GM12801 (cell line): ENCODE results near the gene LRTM1.

Source experiments
- TF ChIP-seq, protein P1 (sequence below): IDR thresholded peaks from one replicate; pipeline ENCODE4 v1.5.1; 2011; ENCODE audit warnings: control low read depth; ENCODE audit not compliant: insufficient read length; ENCODE audit errors: extremely low read depth

LRTM1 gene

DNA sequence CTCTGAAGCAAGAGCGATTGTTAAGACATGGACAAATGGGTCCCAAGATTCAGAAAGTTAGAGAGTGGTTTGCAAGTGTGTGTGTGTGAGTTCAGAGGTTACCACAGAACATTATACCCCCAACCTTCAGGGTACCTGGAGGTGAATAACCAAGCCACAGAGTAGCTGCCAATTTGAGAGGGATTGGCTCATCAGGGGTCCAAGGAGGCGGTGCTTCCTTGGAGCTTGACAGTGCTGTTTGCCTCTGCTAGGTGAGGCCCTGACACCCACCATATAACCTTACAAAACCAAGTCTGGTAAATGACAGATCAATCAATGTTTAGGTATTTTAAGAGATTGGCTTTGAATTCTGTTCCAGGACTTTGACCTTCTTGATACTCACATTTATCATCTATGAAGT is 35.7 kb downstream of the LRTM1 start:
- TF ChIP-seq, protein P1, sequence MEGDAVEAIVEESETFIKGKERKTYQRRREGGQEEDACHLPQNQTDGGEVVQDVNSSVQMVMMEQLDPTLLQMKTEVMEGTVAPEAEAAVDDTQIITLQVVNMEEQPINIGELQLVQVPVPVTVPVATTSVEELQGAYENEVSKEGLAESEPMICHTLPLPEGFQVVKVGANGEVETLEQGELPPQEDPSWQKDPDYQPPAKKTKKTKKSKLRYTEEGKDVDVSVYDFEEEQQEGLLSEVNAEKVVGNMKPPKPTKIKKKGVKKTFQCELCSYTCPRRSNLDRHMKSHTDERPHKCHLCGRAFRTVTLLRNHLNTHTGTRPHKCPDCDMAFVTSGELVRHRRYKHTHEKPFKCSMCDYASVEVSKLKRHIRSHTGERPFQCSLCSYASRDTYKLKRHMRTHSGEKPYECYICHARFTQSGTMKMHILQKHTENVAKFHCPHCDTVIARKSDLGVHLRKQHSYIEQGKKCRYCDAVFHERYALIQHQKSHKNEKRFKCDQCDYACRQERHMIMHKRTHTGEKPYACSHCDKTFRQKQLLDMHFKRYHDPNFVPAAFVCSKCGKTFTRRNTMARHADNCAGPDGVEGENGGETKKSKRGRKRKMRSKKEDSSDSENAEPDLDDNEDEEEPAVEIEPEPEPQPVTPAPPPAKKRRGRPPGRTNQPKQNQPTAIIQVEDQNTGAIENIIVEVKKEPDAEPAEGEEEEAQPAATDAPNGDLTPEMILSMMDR = no peak

DNA sequence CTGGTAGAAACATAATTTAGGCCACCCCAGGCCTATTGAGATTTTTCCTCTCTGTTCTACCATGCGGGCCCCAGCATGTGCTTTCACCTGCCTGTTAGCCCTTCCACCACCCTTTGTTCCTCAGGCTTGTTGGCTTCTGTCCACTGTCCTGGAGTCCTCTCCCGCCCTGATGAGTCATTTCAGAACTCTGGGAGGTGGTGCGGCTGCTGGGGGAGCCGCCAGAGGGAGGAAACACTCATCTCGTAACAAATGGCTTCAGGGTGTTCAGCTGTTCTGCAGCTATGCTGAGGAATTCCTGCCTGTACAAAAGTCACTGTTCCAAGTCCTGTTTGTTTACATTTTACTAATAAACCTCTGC is 36.3 kb downstream of the LRTM1 start:
- TF ChIP-seq, protein P1 = no peak

DNA sequence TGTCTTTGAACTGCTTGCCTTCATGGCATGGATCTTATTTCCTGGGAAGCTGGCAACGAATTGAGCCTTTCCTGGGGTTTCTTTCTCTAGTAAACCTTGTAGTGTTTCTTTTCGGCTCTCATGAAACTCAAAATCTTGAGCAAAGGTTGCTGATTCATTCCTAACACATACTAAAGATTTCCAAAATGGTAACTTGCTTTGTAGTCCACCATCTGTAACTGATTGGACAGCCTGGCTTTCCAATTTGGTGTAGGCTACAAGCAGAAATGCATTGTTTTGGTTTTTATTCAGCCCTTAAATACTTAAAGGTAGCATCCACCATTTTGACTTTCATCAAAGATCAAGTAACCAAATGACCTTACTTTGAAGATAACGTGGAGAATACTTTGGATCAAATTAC is 38.1 kb downstream of the LRTM1 start:
- TF ChIP-seq, protein P1 = no peak

DNA sequence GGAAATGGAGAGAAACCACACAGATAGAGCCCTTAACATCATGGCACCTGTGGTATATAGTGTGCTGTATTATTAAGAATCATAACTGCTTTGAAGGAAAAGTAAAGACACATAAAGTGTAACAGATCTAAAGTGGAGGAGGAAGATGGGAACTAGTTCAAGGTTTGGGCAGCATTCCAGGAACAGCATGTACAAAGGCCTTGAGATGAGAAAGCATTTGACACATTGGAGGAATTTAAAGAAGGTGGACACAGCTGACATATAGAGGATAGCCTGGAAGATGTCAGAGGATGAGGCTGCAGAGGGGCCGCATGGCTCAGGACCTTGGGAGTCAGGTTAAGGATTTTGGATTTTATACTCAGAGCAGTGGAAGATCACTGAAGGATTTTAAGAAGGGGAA is 39.0 kb downstream of the LRTM1 start:
- TF ChIP-seq, protein P1 = no peak

DNA sequence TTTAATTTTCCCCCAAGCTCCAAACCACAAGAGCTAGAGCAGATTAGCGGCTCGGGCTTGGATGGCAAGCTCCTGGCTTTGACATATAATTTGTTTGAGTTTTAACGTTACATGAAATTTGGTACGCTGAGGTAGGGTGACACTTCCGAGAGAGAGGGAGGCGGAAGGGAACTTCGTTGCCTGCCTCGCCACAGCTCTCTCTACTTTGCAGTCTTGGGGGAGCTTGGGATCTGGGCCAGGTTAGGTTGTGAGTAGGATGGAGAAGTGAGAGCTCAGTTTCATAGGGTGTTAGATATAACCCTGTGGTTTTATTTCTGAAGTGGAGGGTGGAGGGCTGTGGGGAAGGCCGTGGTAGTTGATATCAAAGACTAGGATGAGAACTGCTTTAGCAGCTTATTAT is 39.7 kb downstream of the LRTM1 start:
- TF ChIP-seq, protein P1 = no peak

DNA sequence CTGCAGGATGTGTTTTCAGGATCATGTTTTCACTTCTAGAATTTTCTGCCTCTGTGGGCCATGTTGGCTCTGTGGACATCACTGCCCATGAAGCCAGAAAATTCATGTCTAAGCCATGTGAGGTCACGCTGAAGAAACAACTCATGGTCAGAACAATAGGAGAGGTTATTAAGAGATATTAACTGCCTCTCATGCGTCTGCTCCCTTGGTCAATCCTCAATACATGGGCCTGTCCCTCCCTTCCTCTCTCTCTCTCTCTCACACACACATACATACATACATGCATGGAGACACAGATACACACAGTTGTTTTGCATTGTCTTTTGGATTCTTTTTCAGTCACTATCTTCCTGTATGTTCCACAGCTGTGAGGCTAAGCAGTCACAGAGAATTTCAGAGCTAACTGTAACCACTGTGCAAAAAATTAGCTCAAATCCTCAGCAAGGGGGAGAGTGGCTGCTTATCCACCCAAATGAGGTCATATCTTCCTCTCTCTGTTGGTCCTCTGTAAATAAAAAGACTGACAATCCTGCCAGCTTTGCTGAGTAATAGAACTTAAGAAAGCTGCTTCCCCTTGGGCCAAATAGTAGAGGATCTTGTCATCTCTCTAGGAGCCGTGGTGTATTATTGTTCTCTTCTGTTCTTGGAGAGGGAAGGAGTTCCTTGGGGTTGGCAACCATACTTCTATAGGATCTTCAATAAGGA is 45.6 kb downstream of the LRTM1 start:
- TF ChIP-seq, protein P1 = no peak

DNA sequence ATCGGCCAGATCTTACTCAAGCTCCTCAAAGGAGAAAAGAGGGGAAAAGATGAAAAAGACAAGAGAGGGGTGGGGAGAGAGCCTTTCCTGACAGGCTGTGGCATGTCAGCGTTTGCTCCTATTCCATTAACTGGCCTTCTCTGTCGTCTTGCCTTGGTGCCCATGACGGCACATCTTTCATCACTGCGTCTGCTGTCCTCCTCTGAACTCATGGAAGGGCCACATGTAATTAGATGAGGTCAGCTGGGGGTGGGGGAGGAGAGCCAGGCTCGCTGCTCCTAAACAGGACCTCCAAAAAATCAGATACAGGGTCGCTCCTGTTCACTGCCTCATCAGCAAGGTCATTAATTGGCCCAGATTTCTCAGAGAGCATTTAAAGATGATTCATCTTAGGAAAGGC is 49.7 kb downstream of the LRTM1 start:
- TF ChIP-seq, protein P1 = no peak

DNA sequence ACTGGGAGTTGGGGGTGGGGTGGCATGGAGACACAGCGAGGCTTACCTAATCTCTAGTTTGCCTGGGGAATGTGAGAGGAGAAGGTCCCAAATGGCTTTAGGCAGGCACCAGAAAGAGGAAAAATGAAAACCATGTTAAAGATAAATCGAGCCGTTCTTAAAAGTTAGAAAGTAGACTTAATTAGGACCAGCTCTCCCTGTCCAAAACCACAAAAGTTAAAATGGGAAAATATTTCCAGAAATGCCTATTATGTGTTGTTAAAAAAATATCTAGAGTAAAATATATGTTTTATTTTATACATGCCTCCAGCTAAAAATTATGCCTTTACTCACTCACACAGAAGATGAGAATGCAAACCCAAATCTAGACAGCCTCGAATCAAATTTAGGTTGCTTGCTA is 50.1 kb downstream of the LRTM1 start:
- TF ChIP-seq, protein P1 = no peak
